Right lung (tissue), 5 donors: Measurements from ENCODE around the gene TMEM38B. TPM values are rescaled to one million over a fixed set of nuclear protein-coding genes. Genes with fewer than 3 reads are reported as not detected.
"Not testable (repeated sequence)": the region's sequence is repeated elsewhere in the genome, so short reads cannot be mapped to it uniquely, and the experiment has no call there.

Source experiments
- DNase-seq, 2 donors: peaks; one replicate each; pipeline ENCODE4 v3.0.0-alpha.2; 2013
- polyA plus RNA-seq, 5 donors: library from polyadenylated mRNA; unstranded; fragments of 120-200 nt; gene quantifications; one replicate each; pipeline versions ENCODE4 v1.2.1 to v1.2.3, GENCODE V29; 2013; ENCODE audit warnings: inconsistent platforms in 1 of 5, low replicate concordance in 1 of 5; ENCODE audit not compliant: insufficient read length in 5 of 5, insufficient read depth in 1 of 5

TMEM38B gene
- polyA plus RNA-seq, 5 donors: 13.9 to 19.3 (median 16.0) TPM

- DNase-seq: no peak
These were observed 19.1 kb downstream of the TMEM38B start for GRCh38 chr9:105713260-105714019.

DNA sequence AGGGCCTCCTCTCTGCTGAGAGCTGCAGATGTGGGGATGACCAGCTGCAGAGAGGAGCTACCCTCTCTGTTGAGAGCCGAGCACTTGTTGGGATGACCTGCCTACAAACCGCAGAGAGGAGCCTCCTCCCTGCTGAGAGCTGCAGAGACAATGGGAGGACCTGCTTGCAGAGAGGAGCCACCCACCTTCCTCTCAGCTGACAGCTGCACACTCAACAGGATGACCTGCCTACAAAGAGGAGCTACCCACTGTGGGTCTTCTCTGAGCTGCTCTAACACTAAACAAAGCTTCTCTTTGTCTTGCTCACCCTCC lies 19.6 kb downstream of the TMEM38B start:
- DNase-seq: no peak

- no peak for DNase-seq
These were observed 21.8 kb downstream of the TMEM38B start for GRCh38 chr9:105716146-105716545.

DNA sequence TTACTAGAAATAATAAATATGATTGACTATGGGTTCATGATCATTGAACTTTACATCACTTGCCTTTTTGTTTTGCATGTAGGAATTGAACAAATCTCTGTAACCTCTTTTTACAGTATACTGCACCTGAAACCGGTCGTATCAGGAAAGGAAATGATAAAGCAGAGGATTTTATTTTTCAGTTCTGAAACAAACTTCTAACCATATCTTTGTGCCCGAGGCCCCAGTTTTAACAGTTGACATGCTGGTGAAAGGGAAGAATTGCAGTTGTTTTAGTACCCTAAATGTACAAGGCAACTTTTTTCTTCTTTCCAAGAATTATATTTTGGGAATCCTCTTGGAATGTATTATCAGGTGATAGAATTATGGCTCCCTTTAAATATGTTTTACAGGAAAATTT lies 27.8 kb downstream of the TMEM38B start:
- DNase-seq: no peak

- DNase-seq: no peak
These were observed 31.0 kb downstream of the TMEM38B start for GRCh38 chr9:105725370-105725769.

GRCh38 chr9:105728230-105728629 lies 33.9 kb downstream of the TMEM38B start:
- DNase-seq: not testable (repeated sequence)

- not testable (repeated sequence) for DNase-seq
These were observed 37.1 kb downstream of the TMEM38B start for GRCh38 chr9:105731420-105731819.

DNA sequence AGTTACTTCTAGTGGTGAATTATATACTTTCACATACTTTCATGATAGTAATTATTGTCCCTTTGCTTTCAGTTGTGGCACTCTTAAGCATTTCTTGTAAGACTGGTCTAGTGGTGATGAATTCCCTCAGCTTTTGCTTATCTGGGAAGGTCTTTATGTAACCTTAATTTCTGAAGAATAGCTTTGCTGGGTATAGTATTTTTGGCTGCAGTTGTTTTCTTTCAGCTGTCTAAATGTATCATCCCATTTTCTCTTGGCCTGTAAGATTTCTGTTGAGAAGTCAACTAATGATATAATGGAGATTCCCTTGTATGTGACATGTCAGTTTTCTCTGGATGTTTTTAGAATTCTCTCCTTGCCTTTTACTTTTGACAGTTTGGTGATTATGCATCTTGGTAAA lies 41.0 kb downstream of the TMEM38B start:
- no peak for DNase-seq

DNA sequence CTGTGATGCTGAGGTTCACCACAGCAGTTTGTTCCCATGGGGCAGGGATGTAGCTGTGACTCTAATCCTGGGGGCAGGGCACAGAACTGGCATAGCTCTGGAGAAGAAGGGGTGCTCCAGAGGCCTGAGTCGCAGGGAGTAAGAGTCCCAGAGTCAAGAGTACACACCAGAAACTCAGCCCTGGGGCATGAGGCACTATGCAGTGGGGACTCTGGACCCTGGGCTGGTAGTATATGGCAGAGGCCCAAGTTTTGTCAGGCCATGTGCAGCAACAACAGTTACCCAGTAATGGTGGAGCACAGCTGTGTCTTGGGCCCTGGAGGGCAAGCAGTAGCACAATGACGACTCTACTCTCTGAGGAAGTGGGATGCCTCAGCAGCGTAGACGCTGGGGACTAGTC lies 42.9 kb downstream of the TMEM38B start:
- no peak for DNase-seq

DNA sequence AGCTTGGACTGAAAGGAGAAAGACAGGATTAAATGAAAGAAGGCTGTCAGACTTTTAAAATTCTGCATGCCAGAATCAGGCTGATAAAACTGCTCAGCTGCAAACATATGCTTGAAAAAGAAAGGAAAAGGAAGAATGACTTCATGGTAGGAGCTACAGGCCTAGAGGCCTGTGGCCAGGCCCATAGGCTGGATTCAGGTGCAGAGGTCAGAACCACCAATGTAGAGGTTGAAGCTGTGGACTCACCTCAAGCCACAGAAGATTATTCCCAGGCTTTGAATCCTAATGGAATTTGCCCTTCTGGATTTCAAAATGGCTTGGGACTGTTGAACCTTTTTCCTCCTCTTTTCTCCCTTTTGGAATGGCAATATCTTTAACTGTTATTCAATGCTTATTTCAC lies 47.7 kb downstream of the TMEM38B start:
- DNase-seq: no peak

- not testable (repeated sequence) for DNase-seq
These were observed 53.0 kb downstream of the TMEM38B start for GRCh38 chr9:105747325-105747724.

DNA sequence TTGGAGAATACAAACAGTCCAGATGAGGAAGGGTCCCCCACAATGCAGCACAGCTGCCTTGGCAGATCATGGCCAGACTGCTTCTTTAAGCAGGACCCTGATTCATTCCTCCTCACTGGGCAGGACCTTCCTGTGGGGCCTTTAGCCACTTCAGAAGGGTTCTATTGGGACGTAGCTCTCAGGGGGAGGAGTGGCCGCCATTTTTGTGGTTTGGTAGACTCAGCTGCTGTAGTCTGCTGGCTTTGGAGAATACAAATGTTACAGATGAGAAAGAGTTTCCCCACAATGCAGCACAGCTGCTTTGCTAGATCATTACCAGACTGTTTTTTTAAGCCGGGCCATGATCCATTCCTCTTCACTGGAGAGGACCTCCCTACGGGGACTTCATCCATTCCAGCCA lies 57.4 kb downstream of the TMEM38B start:
- no peak for DNase-seq

DNA sequence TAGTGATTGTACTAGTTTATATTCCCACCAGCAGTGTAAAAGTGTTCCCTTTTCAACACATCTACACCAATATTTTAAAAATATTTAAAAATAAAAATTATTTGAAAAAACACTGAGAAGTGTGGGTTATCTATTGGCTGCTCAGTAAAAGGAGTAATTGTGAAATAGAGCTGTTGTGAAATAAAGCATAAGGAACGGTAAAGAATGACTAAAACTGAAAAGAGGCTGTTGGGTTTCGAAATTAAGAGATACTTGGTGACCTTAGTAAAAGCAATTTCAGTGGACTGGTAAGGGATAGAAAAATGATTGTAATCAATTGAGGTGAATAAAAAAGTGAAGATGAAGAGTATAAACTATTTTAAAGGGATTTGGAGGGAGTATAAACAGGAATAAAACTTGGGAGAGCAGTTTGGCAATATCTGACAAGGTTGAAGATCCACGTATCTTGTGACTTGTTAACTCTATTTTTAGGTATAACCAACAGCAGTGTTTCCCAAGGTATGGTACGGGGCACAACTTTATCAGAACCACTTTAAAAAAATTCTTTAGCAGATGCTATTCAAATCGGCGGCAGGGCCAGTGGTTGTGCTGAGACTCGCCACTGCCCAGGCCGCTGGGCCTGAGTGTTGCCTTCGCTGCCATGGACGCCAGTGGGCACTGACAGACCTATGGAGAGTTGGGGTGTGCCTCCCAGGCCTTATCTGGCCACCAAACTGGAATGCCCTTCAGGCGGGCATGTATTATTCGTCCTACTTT lies 63.3 kb downstream of the TMEM38B start:
- no peak for DNase-seq

DNA sequence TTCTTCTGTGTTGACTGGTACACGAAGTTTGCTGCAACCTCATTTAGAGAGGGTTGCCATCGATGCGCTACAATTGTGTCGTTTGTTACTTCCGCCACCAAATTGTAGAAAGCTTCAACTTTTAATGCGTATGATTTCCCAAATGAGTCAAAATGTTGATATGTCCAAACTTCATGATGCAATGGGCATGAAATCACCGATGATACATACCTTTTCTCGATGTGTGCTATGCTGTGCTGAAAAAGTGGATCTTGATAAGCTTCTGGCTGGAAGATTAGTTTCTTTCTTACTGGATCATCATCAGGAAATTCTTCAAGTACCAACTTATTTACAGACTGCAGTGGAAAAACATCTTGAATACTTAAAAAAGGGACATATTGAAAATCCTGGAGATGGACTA lies 65.7 kb downstream of the TMEM38B start:
- DNase-seq: no peak

- not testable (repeated sequence) for DNase-seq
These were observed 88.5 kb downstream of the TMEM38B start for GRCh38 chr9:105782561-105783494.

GRCh38 chr9:105783495-105783872 lies 89.1 kb downstream of the TMEM38B start:
- DNase-seq: not testable (repeated sequence)

- not testable (repeated sequence) for DNase-seq
These were observed 92.5 kb downstream of the TMEM38B start for GRCh38 chr9:105786796-105787195.

- no peak for DNase-seq
These were observed 121.9 kb downstream of the TMEM38B start for GRCh38 chr9:105816202-105816744.

- DNase-seq: no peak
These were observed 122.6 kb downstream of the TMEM38B start for GRCh38 chr9:105816981-105817380.

- DNase-seq: no peak
These were observed 124.6 kb downstream of the TMEM38B start for GRCh38 chr9:105818903-105819302.

DNA sequence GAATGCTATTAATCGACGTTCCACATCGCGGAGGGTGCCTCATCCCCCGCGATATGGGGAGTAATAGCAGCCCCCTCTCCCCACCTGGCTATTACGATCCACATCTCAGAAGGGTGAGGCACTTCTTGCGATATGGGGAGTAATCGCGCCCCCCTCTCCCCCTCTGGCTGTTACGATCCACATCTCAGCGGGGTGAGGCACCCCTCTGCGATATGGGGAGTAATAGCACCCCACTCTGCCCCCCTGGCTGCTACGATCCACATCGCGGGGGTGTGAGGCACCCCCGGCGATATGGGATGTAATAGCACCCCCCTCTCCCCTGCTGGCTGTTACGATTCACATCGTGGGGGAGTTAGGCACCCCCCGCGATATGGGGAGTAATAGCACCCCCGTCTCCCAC lies 128.5 kb downstream of the TMEM38B start:
- no peak for DNase-seq
